NB4 (cell line): ENCODE data around the gene TRERF1.

ENCODE experiments used
- MYC ChIP-seq: IDR thresholded peaks from 2 replicates; pipeline ENCODE4 v1.6.1; 2011; ENCODE audit warnings: low read depth, low read length
- POLR2A ChIP-seq: IDR thresholded peaks from 2 replicates; pipeline ENCODE4 v1.6.1; 2011; ENCODE audit warnings: mild to moderate bottlenecking; ENCODE audit not compliant: insufficient read length; ENCODE audit errors: extremely low read depth
- TF ChIP-seq, protein P1 (sequence below): IDR thresholded peaks from one replicate; pipeline ENCODE4 v1.5.1; 2012; ENCODE audit warnings: low read depth, low read length

- TF ChIP-seq, protein P1, sequence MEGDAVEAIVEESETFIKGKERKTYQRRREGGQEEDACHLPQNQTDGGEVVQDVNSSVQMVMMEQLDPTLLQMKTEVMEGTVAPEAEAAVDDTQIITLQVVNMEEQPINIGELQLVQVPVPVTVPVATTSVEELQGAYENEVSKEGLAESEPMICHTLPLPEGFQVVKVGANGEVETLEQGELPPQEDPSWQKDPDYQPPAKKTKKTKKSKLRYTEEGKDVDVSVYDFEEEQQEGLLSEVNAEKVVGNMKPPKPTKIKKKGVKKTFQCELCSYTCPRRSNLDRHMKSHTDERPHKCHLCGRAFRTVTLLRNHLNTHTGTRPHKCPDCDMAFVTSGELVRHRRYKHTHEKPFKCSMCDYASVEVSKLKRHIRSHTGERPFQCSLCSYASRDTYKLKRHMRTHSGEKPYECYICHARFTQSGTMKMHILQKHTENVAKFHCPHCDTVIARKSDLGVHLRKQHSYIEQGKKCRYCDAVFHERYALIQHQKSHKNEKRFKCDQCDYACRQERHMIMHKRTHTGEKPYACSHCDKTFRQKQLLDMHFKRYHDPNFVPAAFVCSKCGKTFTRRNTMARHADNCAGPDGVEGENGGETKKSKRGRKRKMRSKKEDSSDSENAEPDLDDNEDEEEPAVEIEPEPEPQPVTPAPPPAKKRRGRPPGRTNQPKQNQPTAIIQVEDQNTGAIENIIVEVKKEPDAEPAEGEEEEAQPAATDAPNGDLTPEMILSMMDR: no peak
- TF ChIP-seq POLR2A: no peak
- TF ChIP-seq MYC: no peak
These were observed 173.4 kb downstream of the TRERF1 start for GRCh38 chr6:42278131-42278853.
